Measurements from ENCODE around the gene EPS8L1.
A peak's percentile ranks its signal among the peaks of the same experiment; 100 is the strongest.

Gene EPS8L1

GRCh38 chr19:55071913-55072312 is 3.8 kb upstream of the EPS8L1 start:
- no peak for DNase-seq (ENCODE audit: low read depth, low spot score)
- H3K4me3 ChIP-seq (ENCODE audit: low read depth, low read length), result no peak overlapping the region
- TF ChIP-seq CTCF (IDR thresholded peaks at IDR 0.05; ENCODE audit: low read depth, low read length), result no peak
- in situ Hi-C loops (cut with HindIII; ENCODE audit: low sequenced_read_pairs), result no loop called here

GRCh38 chr19:55076321-55076720 is 652 bp downstream of the EPS8L1 start:
- DNase-seq (ENCODE audit: low read depth, low spot score), result no peak
- in situ Hi-C loops (cut with HindIII; ENCODE audit: low sequenced_read_pairs), result no loop called here
- no peak for TF ChIP-seq CTCF (IDR thresholded peaks at IDR 0.05; ENCODE audit: low read depth, low read length)
- H3K4me3 ChIP-seq (ENCODE audit: low read depth, low read length), result no peak overlapping the region

- in situ Hi-C loops (cut with HindIII; ENCODE audit: low sequenced_read_pairs), result no loop called here
- no peak for DNase-seq (ENCODE audit: low read depth, low spot score)
- no peak for TF ChIP-seq CTCF (IDR thresholded peaks at IDR 0.05; ENCODE audit: low read depth, low read length)
- no peak overlapping the region for H3K4me3 ChIP-seq (ENCODE audit: low read depth, low read length)
Observed at GRCh38 chr19:55077106-55077505, 1.4 kb downstream of the EPS8L1 start.

- no peak overlapping the region for H3K4me3 ChIP-seq (ENCODE audit: low read depth, low read length)
- no peak for DNase-seq (ENCODE audit: low read depth, low spot score)
- in situ Hi-C loops (cut with HindIII; ENCODE audit: low sequenced_read_pairs), result no loop called here
- no peak for TF ChIP-seq CTCF (IDR thresholded peaks at IDR 0.05; ENCODE audit: low read depth, low read length)
Observed at GRCh38 chr19:55078996-55079395, 3.3 kb downstream of the EPS8L1 start.

- DNase-seq (ENCODE audit: low read depth, low spot score), result no peak
- in situ Hi-C loops (cut with HindIII; ENCODE audit: low sequenced_read_pairs), result no loop called here
- H3K4me3 ChIP-seq (ENCODE audit: low read depth, low read length), result no peak overlapping the region
- no peak for TF ChIP-seq CTCF (IDR thresholded peaks at IDR 0.05; ENCODE audit: low read depth, low read length)
Observed at GRCh38 chr19:55079400-55080038, 3.9 kb downstream of the EPS8L1 start.

GRCh38 chr19:55080121-55080967 is 4.7 kb downstream of the EPS8L1 start:
- no peak overlapping the region for H3K4me3 ChIP-seq (ENCODE audit: low read depth, low read length)
- DNase-seq (ENCODE audit: low read depth, low spot score), result peak; percentile 51
- TF ChIP-seq CTCF (IDR thresholded peaks at IDR 0.05; ENCODE audit: low read depth, low read length), result no peak
- in situ Hi-C loops (cut with HindIII; ENCODE audit: low sequenced_read_pairs), result no loop called here
